Measurements from ENCODE around the gene DNAH3. TPM values are rescaled to one million over a fixed set of nuclear protein-coding genes. Genes with fewer than 3 reads are reported as not detected.

DNAH3 gene
- total and polyA plus RNA-seq, 4 donors, result not detected

GRCh38 chr16:20906341-20907255 is 244.0 kb downstream of the DNAH3 start:
- H3K27ac ChIP-seq (ENCODE audit: low read depth in 1 of 2, low read length in 2 of 2), result peak overlapping the region; percentile 80 to 99
- no peak for DNase-seq
- no peaks in the 10 kb centered on the region for H3K36me3 ChIP-seq (ENCODE audit: control insufficient read depth in 1 of 2, insufficient read depth in 2 of 2, low read length in 1 of 2)
- intact Hi-C loops (cut with DNase I), result loop anchor here in 1 of 2 donors (10.0 kb wide), 1 partner anchor 1298 kb away; the partner anchor contains the start of gene EEF2K
- ATAC-seq (ENCODE audit: low FRiP score), result peak; percentile 78
- H3K4me3 ChIP-seq (ENCODE audit: low read length in 2 of 2), result no peak overlapping the region
- H3K9me3 ChIP-seq (ENCODE audit: control insufficient read depth, low read length), result no peaks in the 10 kb centered on the region
- 30 to 35% methylated on average over 4 of the region's 4 CpGs for WGBS, 2 donors
- no peaks in the 10 kb centered on the region for H3K27me3 ChIP-seq (ENCODE audit: control insufficient read depth in 1 of 2, insufficient read depth in 2 of 2, low read length in 1 of 2)
- peaks cover 8 to 30% of the 10 kb centered on the region in 2 donors for H3K4me1 ChIP-seq (ENCODE audit: control insufficient read depth in 1 of 2, insufficient read depth in 2 of 2, low read length in 2 of 2)

- DNase-seq, result no peak
- H3K4me3 ChIP-seq (ENCODE audit: low read length in 2 of 2), result no peak overlapping the region
- no peaks in the 10 kb centered on the region for H3K9me3 ChIP-seq (ENCODE audit: control insufficient read depth, low read length)
- H3K36me3 ChIP-seq (ENCODE audit: control insufficient read depth in 1 of 2, insufficient read depth in 2 of 2, low read length in 1 of 2), result no peaks in the 10 kb centered on the region
- WGBS, 2 donors, result 14 to 18% methylated on average over 3 of the region's 3 CpGs
- intact Hi-C loops (cut with DNase I), result loop anchor here in 1 of 2 donors (10.0 kb wide), 1 partner anchor 1299 kb away; the partner anchor contains the start of gene EEF2K
- no peak for ATAC-seq (ENCODE audit: low FRiP score)
- H3K4me1 ChIP-seq (ENCODE audit: control insufficient read depth in 1 of 2, insufficient read depth in 2 of 2, low read length in 2 of 2), result peaks cover 4 to 27% of the 10 kb centered on the region in 2 donors
- peak overlapping the region; percentile 80 to 99 for H3K27ac ChIP-seq (ENCODE audit: low read depth in 1 of 2, low read length in 2 of 2)
- no peaks in the 10 kb centered on the region for H3K27me3 ChIP-seq (ENCODE audit: control insufficient read depth in 1 of 2, insufficient read depth in 2 of 2, low read length in 1 of 2)
These were observed 245.1 kb downstream of the DNAH3 start for GRCh38 chr16:20905576-20905975.

GRCh38 chr16:20904507-20905081 is 246.1 kb downstream of the DNAH3 start:
- Histone ChIP-seq H3K4me3 (ENCODE audit: low read length in 2 of 2) (no peak overlapping the region), H3K36me3 (ENCODE audit: control insufficient read depth in 1 of 2, insufficient read depth in 2 of 2, low read length in 1 of 2) (no peaks in the 10 kb centered on the region), H3K4me1 (ENCODE audit: control insufficient read depth in 1 of 2, insufficient read depth in 2 of 2, low read length in 2 of 2) (peaks cover 4 to 27% of the 10 kb centered on the region in 2 donors), H3K27me3 (ENCODE audit: control insufficient read depth in 1 of 2, insufficient read depth in 2 of 2, low read length in 1 of 2) (no peaks in the 10 kb centered on the region), H3K9me3 (ENCODE audit: control insufficient read depth, low read length) (no peaks in the 10 kb centered on the region), H3K27ac (ENCODE audit: low read depth in 1 of 2, low read length in 2 of 2) (peak overlapping the region; percentile 49 to 70)
- DNase-seq (no peak), ATAC-seq (ENCODE audit: low FRiP score) (no peak)
- WGBS, 2 donors, result 2 to 9% methylated on average over 3 of the region's 3 CpGs
- intact Hi-C loops (cut with DNase I), result loop anchor here in 1 of 2 donors (5.0 to 10.0 kb wide), 2 partner anchors 37 to 1300 kb away; partner anchors contain the start of gene EEF2K

- Histone ChIP-seq H3K9me3 (ENCODE audit: control insufficient read depth, low read length) (no peaks in the 10 kb centered on the region), H3K27ac (ENCODE audit: low read depth in 1 of 2, low read length in 2 of 2) (peak overlapping the region; percentile 49 to 82), H3K4me3 (ENCODE audit: low read length in 2 of 2) (no peak overlapping the region), H3K27me3 (ENCODE audit: control insufficient read depth in 1 of 2, insufficient read depth in 2 of 2, low read length in 1 of 2) (no peaks in the 10 kb centered on the region), H3K4me1 (ENCODE audit: control insufficient read depth in 1 of 2, insufficient read depth in 2 of 2, low read length in 2 of 2) (peaks cover 4 to 27% of the 10 kb centered on the region in 2 donors), H3K36me3 (ENCODE audit: control insufficient read depth in 1 of 2, insufficient read depth in 2 of 2, low read length in 1 of 2) (no peaks in the 10 kb centered on the region)
- WGBS, 2 donors, result 28 to 29% methylated on average over 5 of the region's 5 CpGs
- intact Hi-C loops (cut with DNase I), result loop anchor here in 1 of 2 donors (5.0 to 10.0 kb wide), 2 partner anchors 37 to 1301 kb away; partner anchors contain the start of gene EEF2K
- ATAC-seq (ENCODE audit: low FRiP score) (no peak), DNase-seq (no peak)
These were observed 246.6 kb downstream of the DNAH3 start for GRCh38 chr16:20903899-20904506.

- ATAC-seq (ENCODE audit: low FRiP score) (no peak), DNase-seq (no peak)
- no peaks in the 10 kb centered on the region for H3K9me3 ChIP-seq (ENCODE audit: control insufficient read depth, low read length)
- H3K4me1 ChIP-seq (ENCODE audit: control insufficient read depth in 1 of 2, insufficient read depth in 2 of 2, low read length in 2 of 2), result peaks cover 4 to 27% of the 10 kb centered on the region in 2 donors
- H3K27me3 ChIP-seq (ENCODE audit: control insufficient read depth in 1 of 2, insufficient read depth in 2 of 2, low read length in 1 of 2), result no peaks in the 10 kb centered on the region
- 78 to 83% methylated on average over 5 of the region's 5 CpGs for WGBS, 2 donors
- H3K4me3 ChIP-seq (ENCODE audit: low read length in 2 of 2), result no peak overlapping the region
- intact Hi-C loops (cut with DNase I), result loop anchor here in 1 of 2 donors (5.0 to 10.0 kb wide), 2 partner anchors 36 to 1301 kb away; partner anchors contain the start of gene EEF2K
- peak overlapping the region; percentile 49 to 82 for H3K27ac ChIP-seq (ENCODE audit: low read depth in 1 of 2, low read length in 2 of 2)
- no peaks in the 10 kb centered on the region for H3K36me3 ChIP-seq (ENCODE audit: control insufficient read depth in 1 of 2, insufficient read depth in 2 of 2, low read length in 1 of 2)
These were observed 247.3 kb downstream of the DNAH3 start for GRCh38 chr16:20903116-20903898.

GRCh38 chr16:20902426-20902825 is 248.2 kb downstream of the DNAH3 start:
- no peaks in the 10 kb centered on the region for H3K9me3 ChIP-seq (ENCODE audit: control insufficient read depth, low read length)
- WGBS, 2 donors, result 91% methylated on average over 6 of the region's 6 CpGs
- no peaks in the 10 kb centered on the region for H3K36me3 ChIP-seq (ENCODE audit: control insufficient read depth in 1 of 2, insufficient read depth in 2 of 2, low read length in 1 of 2)
- H3K27me3 ChIP-seq (ENCODE audit: control insufficient read depth in 1 of 2, insufficient read depth in 2 of 2, low read length in 1 of 2), result no peaks in the 10 kb centered on the region
- ATAC-seq (ENCODE audit: low FRiP score) (no peak), DNase-seq (no peak)
- no peak overlapping the region for H3K4me3 ChIP-seq (ENCODE audit: low read length in 2 of 2)
- intact Hi-C loops (cut with DNase I), result loop anchor here in 1 of 2 donors (5.0 to 10.0 kb wide), 2 partner anchors 35 to 1302 kb away; partner anchors contain the start of gene EEF2K
- H3K27ac ChIP-seq (ENCODE audit: low read depth in 1 of 2, low read length in 2 of 2), result peak overlapping the region; percentile 32 to 59
- peaks cover 4 to 30% of the 10 kb centered on the region in 2 donors for H3K4me1 ChIP-seq (ENCODE audit: control insufficient read depth in 1 of 2, insufficient read depth in 2 of 2, low read length in 2 of 2)

DNA sequence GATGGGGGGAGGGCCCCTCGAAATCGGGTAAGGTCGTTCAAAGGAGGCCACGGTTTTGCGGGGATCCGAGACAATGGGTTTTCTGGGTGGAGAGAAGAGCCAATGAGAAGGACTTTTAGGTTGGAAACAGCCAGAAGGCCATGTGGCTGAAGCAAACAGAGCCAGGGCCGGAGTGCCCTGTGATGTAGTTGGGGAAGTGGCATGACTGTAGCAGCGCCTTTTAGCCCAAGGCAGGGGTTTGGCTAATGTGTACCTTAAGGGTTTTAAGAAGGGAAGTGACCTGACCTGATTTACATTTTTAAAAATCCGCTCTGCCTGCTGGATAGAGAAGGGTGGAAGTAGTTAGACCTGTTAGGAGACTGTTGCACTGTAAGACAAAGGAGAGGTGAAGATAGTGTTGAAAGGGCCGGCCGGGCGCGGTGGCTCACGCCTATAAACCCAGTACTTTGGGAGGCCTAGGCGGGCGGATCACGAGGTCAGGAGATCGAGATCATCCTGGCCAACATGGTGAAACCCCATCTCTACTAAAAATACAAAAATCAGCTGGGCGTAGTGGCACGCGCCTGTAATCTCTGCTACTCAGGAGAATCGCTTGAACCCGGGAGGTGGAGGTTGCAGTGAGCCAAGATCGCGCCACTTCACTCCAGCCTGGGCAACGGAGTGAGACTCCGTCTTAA is 249.1 kb downstream of the DNAH3 start:
- no peaks in the 10 kb centered on the region for H3K9me3 ChIP-seq (ENCODE audit: control insufficient read depth, low read length)
- DNase-seq (peak in 1 of 2 donors; percentile 80), ATAC-seq (ENCODE audit: low FRiP score) (peak; percentile 51)
- no peaks in the 10 kb centered on the region for H3K36me3 ChIP-seq (ENCODE audit: control insufficient read depth in 1 of 2, insufficient read depth in 2 of 2, low read length in 1 of 2)
- intact Hi-C loops (cut with DNase I), result loop anchor here in 1 of 2 donors (5.0 to 10.0 kb wide), 2 partner anchors 34 to 1303 kb away; partner anchors contain the start of gene EEF2K
- H3K27ac ChIP-seq (ENCODE audit: low read depth in 1 of 2, low read length in 2 of 2), result peak overlapping the region; percentile 82 to 88
- H3K4me1 ChIP-seq (ENCODE audit: control insufficient read depth in 1 of 2, insufficient read depth in 2 of 2, low read length in 2 of 2), result peaks cover 4 to 30% of the 10 kb centered on the region in 2 donors
- no peaks in the 10 kb centered on the region for H3K27me3 ChIP-seq (ENCODE audit: control insufficient read depth in 1 of 2, insufficient read depth in 2 of 2, low read length in 1 of 2)
- WGBS, 2 donors, result 19 to 22% methylated on average over 27 of the region's 27 CpGs
- peak overlapping the region; percentile 52 to 91 for H3K4me3 ChIP-seq (ENCODE audit: low read length in 2 of 2)

Data from aorta (tissue), 5 donors.